GM12872 (cell line): ENCODE results near the gene PRKACB.

Experiments used
- TF ChIP-seq, protein P1 (sequence below): IDR thresholded peaks from 3 replicates; pipeline ENCODE4 v1.5.1; 2011; ENCODE audit warnings: low read depth, mild to moderate bottlenecking, low read length, moderate library complexity; ENCODE audit not compliant: insufficient read depth

The PRKACB gene

DNA sequence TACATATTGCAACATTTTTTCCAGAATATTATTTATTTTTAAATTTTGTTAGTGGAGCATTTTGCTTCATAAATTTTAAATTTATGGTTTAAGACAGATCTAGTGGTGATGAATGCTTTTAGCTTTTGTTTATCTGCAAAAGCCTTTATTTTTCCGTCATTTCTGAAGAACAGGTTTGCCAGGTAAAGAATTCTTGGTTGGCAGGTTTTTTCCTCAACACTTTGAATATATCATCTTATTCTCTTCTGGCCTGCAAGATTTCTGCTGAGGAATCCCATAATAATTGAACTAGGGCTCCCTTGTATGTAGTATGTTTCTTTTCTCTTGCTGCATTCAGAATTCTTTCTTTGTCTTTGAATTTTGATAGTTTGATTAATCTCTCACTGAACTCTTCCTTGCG lies 106.6 kb downstream of the PRKACB start:
- TF ChIP-seq, protein P1, sequence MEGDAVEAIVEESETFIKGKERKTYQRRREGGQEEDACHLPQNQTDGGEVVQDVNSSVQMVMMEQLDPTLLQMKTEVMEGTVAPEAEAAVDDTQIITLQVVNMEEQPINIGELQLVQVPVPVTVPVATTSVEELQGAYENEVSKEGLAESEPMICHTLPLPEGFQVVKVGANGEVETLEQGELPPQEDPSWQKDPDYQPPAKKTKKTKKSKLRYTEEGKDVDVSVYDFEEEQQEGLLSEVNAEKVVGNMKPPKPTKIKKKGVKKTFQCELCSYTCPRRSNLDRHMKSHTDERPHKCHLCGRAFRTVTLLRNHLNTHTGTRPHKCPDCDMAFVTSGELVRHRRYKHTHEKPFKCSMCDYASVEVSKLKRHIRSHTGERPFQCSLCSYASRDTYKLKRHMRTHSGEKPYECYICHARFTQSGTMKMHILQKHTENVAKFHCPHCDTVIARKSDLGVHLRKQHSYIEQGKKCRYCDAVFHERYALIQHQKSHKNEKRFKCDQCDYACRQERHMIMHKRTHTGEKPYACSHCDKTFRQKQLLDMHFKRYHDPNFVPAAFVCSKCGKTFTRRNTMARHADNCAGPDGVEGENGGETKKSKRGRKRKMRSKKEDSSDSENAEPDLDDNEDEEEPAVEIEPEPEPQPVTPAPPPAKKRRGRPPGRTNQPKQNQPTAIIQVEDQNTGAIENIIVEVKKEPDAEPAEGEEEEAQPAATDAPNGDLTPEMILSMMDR: no peak

DNA sequence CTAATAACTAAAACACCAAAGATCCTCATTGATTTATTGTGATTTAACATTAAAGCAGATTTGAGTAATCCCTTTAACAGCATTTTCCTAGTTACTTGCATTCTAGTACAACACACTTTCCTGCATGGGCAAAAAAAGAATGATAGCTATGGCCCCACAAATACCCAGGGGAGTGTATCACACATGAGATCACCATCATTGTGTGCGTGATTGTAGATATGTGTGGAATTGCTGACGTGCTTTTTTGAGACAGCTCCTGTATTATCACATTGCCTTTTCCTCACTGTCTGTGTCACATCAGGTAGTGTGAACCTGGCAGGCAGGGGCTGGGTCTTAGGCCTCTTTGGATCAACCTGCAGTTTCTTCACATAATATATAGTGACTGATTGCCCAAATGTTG lies 109.0 kb downstream of the PRKACB start:
- TF ChIP-seq, protein P1: no peak

DNA sequence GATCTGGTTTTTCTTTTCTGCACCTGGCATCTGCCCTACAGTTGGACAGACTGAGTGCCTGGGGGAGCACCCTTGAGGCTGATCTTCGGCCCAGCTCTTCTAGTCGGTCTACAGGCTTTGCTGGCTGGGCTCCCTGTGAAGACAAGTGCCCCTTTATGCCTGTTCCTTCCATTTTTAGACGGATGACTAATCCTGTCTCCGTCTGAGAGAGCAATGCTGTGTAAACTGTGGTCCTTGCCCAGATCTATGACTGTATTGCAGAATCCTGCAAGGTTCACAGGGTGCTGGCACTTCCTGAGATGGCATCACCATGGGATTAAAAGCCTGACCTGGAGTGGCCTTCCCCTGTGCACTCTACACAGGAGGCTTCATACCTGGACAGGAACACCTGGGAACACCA lies 109.8 kb downstream of the PRKACB start:
- TF ChIP-seq, protein P1: no peak

DNA sequence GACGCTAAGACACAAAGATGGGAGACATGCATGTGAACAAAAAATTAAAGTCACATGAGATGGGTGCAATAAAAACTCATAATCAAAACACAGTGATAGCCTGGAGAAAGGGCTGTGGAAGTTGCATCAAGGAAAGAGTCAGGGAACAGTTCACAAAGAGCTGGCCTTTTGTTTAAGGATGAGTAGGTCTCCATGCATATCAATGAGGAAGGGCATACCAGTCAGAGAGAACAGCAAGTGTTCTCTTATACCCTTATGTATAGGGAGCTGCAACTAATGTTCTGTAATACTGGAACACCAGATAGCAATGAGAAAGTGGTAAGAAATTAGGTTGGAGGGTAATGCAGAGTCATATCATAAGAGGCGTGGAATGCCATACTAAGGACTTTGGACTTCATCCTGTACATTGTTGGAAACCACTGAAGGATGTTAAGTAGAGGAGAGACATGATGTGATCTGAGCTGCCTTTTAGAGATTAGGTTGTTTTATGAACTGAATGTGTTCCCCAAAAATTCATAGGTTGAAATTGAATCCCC lies 110.7 kb downstream of the PRKACB start:
- TF ChIP-seq, protein P1: no peak

DNA sequence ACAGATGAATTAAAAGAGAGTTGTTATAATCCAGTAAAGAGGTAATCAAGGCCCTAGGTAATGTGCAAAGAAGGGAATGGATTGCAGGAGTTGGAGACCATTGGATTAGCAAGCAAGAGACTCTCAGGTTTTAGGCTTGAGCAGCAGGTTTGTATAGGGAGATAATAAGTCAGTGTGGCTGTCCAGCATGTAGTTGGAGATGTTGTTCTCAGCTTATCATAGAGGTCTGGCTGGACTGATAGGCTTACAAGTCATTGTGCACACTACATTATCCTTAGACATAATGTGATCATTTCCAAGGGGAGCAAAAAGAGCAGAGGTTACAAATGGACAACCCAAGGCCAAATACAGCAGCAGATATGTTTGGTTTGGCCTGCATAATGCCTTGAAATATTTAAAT lies 111.5 kb downstream of the PRKACB start:
- TF ChIP-seq, protein P1: no peak

DNA sequence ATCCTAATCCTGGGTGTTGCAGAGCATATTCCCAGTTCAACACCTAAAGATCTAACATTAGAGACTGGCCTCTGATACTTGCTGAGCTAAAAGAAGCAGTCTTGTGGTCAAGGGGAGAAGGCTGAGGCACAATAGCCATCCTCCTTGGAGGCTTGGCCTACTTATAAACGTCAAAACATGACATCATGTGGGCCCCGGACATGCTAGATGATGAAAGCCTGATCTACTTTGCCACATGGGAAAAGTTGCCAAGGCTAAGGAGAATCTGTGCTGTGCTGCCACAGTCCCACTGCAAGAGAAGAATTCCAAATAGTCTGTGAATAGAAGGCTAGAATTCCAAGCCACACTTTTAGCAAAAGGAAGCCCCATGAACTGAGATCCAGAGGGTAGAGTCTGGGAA lies 113.5 kb downstream of the PRKACB start:
- TF ChIP-seq, protein P1: no peak

DNA sequence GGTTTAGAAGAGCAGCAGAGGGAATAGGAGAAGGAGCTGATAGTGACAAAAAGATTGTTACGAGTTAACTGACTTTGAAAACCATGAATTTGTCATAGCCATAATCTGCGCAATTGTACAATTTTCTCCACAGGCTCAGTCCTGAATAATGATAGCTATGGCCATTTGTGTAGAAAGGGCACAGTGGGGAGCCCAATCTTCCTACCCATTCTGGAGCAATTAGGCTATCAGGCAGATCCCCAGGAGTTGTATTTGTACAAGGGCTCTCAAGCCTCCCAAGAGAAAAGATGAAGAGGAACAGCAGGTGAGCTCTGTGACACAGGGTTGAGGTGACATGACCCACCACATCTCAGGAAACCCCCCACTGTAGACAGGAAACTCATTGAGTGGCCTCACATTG lies 115.3 kb downstream of the PRKACB start:
- TF ChIP-seq, protein P1: no peak
